ELR (cell line): Measurements from ENCODE around the gene LMAN1L.
A peak's percentile ranks its signal among the peaks of the same experiment; 100 is the strongest.
"Not testable (repeated sequence)": the region's sequence is repeated elsewhere in the genome, so short reads cannot be mapped to it uniquely, and the experiment has no call there.

Experiments used
- DNase-seq: peaks from one replicate; pipeline ENCODE4 v3.0.0-alpha.2; 2015; ENCODE audit warnings: low read depth

Gene LMAN1L

GRCh38 chr15:74782259-74783071 is 30.2 kb upstream of the LMAN1L start:
- DNase-seq, result peak; percentile 48

GRCh38 chr15:74783072-74783807 is 29.4 kb upstream of the LMAN1L start:
- DNase-seq, result peak; percentile 60

GRCh38 chr15:74783808-74784175 is 28.8 kb upstream of the LMAN1L start:
- no peak for DNase-seq

DNA sequence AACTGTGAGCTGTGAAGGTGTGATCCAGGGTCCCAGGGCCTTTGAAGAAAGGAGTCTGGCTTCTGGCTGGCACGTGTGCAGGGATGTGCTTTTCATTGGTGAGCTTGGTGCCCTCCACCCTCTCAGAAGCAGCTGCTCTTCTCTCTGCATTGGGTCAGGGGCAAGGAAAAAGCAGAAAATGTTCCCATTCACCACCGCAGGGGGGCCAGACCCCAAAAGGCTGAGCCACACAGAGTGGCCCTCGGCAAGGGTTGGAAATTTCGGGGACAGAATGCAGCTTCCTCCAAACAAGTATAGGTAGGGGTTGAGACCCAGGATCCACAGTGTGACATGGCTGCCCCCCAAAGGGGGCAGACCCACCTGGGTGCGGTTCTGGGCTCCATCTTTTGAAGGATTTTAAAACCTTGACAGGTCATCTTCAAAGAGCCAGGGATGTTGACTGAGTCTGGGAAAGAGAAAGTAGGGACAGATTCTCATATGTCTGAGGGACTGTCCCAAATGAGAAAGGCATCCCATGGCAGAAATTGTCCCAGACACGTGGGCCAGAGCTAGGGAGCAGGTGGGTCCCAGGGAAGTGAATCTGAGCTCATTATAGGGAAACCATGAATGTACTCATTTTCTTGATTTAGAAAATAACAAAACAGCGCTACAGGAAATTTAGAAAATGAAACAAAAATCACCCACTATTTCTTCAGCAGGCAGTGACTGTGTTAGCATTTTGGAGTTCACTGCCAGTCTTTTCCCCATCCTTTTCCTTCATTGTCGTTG is 28.0 kb upstream of the LMAN1L start:
- DNase-seq, result no peak

GRCh38 chr15:74785194-74786032 is 27.2 kb upstream of the LMAN1L start:
- no peak for DNase-seq

DNA sequence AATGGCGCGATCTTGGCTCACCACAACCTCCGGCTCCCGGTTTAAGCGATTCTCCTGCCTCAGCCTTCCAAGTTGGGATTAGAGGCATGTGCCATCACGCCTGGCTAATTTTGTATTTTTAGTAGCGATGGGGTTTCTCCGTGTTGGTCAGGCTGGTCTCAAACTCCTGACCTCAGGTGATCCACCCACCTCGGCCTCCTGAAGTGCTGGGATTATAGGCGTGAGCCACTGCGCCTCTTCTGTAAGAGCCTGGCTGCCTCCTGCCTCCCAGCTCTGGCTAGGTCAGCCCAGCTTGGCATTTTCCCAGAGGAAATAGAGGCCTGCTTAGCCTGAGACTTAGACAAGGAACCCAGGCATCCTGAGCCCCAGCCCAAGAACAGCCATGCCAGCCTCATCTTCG is 26.6 kb upstream of the LMAN1L start:
- DNase-seq, result not testable (repeated sequence)

DNA sequence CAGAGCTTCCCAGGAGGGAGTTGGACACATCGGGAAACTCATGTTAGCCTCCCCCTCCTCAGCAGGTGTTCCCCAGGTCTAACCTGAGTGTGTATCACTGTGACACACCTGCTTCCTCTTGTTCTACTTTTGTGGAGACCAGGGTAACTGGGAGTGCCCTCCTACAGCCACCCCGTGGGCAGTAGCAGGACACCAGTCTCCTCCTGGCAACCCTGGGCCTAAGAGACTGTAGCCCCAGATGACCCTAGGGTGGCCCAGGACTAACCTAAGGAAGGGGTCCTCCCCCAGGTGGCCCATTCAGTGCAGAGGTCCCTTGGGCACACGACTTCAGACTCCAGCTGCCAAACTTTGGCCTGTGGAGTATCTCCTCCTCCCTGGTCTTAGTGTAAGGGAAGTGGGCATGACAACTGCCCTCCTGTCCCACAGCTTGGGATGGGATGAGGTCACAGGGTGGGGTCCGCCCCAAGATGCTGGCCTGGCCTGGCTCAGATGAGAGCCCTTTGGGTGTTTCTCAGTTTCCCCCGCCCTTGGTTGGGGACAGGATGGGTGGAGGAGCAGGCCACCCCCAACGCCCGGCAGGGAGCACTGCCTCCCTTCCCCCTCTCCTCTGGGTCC is 26.0 kb upstream of the LMAN1L start:
- DNase-seq, result no peak

- peak; percentile 75 for DNase-seq
These were observed 25.2 kb upstream of the LMAN1L start for GRCh38 chr15:74787251-74788041.

- DNase-seq, result no peak
These were observed 24.5 kb upstream of the LMAN1L start for GRCh38 chr15:74788042-74788682.

- no peak for DNase-seq
These were observed 23.9 kb upstream of the LMAN1L start for GRCh38 chr15:74788683-74789151.

GRCh38 chr15:74789171-74789631 is 23.4 kb upstream of the LMAN1L start:
- no peak for DNase-seq

DNA sequence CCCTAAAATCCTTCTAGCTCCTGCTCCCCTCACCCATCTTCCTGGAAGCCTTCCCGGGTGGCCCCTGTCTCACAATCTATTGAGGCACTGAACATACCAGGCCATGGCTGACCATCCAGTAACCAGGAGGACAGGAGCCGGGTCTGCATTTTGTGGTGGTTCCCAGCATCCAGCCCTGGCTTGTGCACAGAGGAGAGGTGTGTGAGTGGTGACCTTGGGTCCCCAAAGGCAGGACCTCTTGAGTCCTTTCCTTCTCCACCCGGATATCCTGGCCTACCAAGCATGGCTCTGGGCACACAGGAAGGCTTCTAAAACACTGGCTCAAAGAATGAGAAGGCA is 22.9 kb upstream of the LMAN1L start:
- DNase-seq, result no peak

GRCh38 chr15:74790080-74790916 is 22.3 kb upstream of the LMAN1L start:
- peak; percentile 92 for DNase-seq

DNA sequence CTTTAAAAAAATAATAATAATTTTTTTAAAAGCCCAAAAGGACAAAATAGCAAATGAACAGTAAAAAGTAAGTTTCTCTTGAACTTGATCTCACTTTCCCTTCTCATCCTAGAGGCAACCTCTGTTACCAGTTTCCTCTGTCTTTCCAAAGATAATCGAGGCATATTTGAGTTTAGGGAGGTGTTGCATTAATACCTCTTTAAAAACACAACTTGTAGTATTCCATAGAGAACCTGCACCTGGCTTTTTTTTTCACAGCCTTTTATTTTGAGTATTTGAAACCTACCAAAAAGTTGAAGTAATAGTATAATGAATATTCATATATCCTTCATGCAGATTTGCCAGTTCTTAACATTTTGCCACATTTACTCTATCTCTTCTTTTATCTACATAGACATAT is 21.6 kb upstream of the LMAN1L start:
- DNase-seq, result no peak

DNA sequence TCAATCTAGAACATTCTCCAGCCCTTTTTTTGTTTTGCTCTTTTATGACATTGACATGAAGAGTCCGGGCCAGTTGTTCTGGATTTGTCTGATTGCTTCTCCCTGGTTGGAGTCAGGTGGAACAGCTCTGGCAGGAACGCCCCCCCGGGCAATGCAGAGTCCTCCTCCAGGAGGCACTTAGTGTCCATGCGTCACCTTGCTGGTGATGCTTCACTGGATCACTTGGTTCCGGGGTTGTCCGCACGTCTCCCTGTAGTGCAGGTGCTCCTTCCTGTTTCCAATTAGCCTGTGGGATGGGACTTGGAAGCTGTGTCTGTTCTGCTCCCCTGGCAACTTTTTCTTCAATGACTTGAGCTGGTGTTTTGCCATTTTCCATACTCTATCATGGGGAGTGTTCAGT is 21.0 kb upstream of the LMAN1L start:
- DNase-seq, result no peak

- DNase-seq, result no peak
These were observed 20.2 kb upstream of the LMAN1L start for GRCh38 chr15:74792227-74793016.

DNA sequence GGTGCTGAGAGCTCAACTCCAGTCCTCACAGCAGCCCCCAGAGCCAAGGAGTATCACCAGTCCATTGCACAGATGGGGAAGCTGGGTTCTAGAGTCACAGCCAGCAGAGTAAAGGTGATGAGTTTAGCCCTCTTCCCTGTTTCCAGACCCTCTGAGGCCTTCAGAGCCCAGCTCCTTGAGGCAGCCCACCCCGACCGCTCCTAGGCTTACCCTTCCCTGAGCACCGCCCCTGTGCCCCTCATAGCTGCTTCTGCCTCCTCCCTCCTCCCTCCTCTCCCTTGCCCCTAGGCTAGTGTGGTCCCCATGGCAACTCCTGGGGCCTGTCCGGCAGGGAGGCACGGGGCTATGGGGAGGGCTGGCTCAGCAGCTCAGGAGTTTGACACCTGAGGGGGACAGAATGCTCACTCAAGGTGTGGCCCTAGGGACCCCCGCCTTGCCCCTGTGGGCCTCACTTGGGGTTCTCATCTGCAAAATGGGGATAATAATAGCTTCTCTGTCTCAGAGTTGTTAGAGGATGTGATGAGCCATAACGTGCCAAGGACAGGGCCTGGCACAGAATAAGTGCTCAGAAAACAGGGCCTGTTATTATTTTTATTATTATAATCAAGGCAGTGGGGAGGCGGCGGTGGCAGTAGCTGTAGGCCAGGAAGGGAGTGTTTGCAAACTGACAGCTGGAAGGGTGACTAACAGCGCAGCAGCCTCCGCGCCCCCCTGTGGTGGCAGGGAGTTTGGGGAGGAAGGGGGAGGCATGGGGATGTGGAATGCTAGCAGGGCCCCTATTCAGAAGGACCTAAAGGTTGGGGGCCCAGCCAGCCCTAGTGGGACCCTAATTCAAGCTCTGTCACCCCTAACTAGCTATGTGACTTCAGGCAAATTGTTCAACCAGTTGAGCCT is 19.3 kb upstream of the LMAN1L start:
- peak; percentile 45 for DNase-seq
